Spleen (tissue), 7 donors: ENCODE data around the gene TBL1XR1.

Source experiments
- POLR2A ChIP-seq, 3 donors: fragments of 450-650 bp; IDR thresholded peaks; one replicate each; pipeline ENCODE4 v1.5.1; 2017; ENCODE audit warnings: antibody characterized with exemption in 3 of 3, mild to moderate bottlenecking in 1 of 3
- TF ChIP-seq, protein P1 (sequence below), 11 experiments: fragments of 200-600 bp in 7 of 11; fragments of 450-650 bp in 4 of 11; sonication (generic) in 4 of 11; IDR thresholded peaks in 8 of 11; conservative IDR thresholded peaks in 3 of 11; 1 replicate in 7 of 11; 2 replicates in 4 of 11; pipeline versions ENCODE4 v1.4.0 to v1.8.0; 2016 to 2021; ENCODE audit warnings: antibody characterized with exemption in 11 of 11, inconsistent platforms in 4 of 11, mild to moderate bottlenecking in 1 of 11
- donor health status: DM: no; HTN: no; CAD: no; lungs with moderate emphysema.
- donor health status: DM: no; HTN: no; CAD: no.
- donor health status: DM: no; HTN: no; CAD: no.

DNA sequence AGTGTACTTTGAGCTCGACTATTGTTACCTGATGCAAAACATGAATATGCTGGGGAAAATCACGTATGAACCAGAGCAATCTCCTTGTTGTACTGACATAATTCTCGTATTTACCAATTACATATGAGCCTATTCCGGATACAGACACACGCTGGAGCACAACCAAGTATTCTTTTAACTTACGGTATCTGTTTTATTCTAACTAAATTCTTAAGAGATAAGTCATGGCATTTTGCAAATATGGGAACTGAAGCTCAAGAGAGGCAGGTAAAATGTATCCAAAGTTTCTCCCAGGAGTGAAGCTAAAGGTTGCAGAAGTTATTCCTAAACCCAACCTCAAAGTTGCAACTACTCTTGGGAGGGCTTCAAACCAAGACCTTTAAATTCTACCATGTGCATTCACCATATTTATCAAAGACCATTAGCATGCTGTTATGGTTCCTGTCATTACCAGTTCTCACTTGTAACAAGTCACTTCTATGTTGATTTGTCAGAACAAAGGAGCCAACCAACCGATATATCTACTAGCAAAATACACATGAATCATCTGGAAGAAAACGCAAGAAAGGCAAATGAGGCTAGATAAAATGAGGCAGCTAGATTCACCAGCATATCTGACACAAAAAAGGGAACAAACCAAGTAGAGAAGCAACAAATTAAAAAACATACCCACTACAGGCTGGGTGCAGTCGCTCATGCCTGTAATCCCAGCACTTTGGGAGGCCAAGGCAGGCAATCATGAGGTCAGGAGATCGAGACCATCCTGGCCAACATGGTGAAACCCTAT, 17.8 kb downstream of the TBL1XR1 start:
- TF ChIP-seq, protein P1, sequence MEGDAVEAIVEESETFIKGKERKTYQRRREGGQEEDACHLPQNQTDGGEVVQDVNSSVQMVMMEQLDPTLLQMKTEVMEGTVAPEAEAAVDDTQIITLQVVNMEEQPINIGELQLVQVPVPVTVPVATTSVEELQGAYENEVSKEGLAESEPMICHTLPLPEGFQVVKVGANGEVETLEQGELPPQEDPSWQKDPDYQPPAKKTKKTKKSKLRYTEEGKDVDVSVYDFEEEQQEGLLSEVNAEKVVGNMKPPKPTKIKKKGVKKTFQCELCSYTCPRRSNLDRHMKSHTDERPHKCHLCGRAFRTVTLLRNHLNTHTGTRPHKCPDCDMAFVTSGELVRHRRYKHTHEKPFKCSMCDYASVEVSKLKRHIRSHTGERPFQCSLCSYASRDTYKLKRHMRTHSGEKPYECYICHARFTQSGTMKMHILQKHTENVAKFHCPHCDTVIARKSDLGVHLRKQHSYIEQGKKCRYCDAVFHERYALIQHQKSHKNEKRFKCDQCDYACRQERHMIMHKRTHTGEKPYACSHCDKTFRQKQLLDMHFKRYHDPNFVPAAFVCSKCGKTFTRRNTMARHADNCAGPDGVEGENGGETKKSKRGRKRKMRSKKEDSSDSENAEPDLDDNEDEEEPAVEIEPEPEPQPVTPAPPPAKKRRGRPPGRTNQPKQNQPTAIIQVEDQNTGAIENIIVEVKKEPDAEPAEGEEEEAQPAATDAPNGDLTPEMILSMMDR (IDR thresholded peaks at IDR 0.05 in 8 of 11, conservative IDR thresholded peaks at IDR 0.05 in 3 of 11): no peak
- no peak for TF ChIP-seq POLR2A (IDR thresholded peaks at IDR 0.05)
